Epithelial cell of prostate (primary cell): ENCODE measurements around the gene CLEC16A.
A peak's percentile ranks its signal among the peaks of the same experiment; 100 is the strongest.

Experiments used
- DNase-seq: peaks from one replicate; pipeline ENCODE4 v3.0.0-alpha.2; 2011; ENCODE audit warnings: low read depth, low spot score
- H3K27ac ChIP-seq: fragments of 450-650 bp; 2 replicates; pipeline ENCODE4 v1.5.1; 2017; ENCODE audit warnings: mild to moderate bottlenecking

Gene CLEC16A

DNA sequence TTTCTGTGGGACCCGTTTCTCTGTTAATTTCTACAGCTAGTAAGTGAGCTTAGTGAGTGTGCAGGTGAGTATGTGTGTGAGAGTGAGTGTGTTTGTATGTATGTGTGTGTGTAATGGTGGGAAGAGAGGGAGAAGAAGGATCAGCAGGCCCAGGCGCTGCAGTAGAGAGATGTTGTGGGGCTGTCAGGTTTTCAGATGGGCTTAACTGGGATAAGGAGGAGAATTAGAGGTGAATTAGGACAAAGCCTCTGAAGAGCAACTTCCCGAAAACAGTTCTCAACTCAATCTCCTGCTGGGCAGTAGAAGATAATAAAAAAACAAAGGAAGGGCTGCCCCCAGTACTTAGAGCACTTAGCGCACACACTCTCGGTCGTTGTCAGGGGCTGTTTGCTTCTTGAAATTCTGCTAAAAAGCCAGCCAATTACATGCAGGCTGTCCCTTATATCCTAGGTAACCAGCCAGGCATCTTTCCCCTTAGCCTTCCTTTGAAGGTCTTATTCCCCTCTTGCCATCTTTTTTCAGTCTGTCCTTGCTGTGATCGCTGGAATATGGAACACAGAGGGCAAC is 63.4 kb downstream of the CLEC16A start:
- no peak for DNase-seq
- H3K27ac ChIP-seq, result no peak overlapping the region

DNA sequence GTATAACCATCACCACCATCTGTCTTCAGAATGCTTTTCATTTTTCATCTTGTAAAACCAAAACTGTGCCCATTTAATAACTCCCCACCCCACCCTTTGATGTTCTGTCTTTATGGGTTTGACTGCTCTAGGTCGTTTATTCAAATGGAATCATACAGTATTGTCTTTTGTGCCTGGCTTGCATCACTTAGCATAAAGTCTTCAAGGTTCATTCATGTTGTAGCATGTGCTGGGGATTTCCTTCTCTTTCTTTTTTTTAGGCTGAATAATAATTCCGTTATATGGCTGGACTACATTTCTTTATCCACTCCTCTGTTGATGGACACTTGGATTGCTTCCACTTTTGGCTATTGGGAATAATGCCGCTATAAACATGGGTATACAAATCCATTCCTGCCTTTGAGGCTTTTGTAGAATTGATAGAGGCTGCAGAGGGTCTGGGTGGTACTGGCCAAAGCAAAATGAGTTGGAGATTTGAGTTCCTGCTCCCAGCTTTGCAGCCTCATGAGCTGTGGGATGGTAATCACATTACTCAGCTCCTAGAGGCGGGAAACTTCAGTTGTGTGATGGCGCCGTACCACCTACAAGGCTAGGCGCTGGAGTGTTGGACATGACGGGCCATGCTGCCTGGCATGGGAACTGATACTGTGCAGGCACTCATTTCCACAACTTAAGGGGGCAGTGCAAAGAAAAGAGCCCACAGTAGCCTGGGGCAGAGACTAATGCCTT is 64.8 kb downstream of the CLEC16A start:
- H3K27ac ChIP-seq, result peak overlapping the region; percentile 37
- DNase-seq, result no peak

DNA sequence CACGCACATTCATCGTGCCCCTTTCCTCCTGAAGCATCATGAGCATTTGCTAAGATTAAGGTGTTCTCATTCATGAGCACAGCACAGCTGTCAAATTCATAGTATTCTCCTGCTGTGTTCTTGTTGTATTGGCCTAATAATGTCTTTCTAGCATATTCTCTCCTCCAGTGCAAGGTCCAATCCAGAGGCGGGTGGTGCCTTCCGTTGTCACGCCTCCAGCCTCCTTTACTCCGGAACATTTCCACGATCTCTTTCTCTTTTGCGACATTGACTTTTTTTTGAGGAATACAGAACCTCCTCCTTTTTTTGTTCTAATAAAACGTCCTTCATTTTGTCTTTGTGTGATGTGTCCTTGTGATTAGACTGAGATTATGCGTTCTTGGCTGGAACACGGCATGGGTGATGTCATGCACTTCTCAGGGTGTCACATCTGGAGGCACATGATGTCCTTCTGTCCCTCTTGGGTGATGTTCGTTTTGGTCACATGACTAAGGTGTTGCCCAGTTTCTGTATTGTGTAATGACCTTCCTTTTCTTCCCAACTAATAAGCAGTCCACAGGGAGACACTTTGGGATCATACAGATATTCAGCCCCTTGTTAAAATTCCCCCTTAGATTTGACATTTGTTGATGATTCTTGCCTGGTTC is 66.3 kb downstream of the CLEC16A start:
- DNase-seq, result no peak
- no peak overlapping the region for H3K27ac ChIP-seq

- DNase-seq, result no peak
- H3K27ac ChIP-seq, result no peak overlapping the region
Measured at GRCh38 chr16:11011326-11011725, 67.0 kb downstream of the CLEC16A start.

DNA sequence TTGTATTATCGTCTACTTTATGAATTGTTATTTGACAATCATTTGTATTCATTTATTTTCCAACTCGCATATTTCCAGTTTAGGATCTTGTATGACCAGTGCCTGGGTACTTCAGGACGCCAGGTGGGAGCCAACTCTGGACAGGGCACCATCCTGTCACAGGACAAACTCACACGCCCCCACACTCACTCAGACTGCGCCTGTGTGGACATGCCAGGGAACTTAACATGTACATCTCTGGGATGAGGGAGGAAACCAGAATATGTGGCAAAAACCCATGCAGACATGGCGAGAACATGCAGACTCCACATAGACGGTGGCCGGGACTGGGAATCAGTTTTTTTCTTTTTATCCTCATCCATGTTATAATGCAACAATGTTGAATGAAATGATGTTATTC is 68.5 kb downstream of the CLEC16A start:
- DNase-seq, result no peak
- no peak overlapping the region for H3K27ac ChIP-seq

GRCh38 chr16:11014136-11014535 is 69.8 kb downstream of the CLEC16A start:
- DNase-seq, result no peak
- no peak overlapping the region for H3K27ac ChIP-seq

- H3K27ac ChIP-seq, result no peak overlapping the region
- DNase-seq, result no peak
Measured at GRCh38 chr16:11015076-11015475, 70.7 kb downstream of the CLEC16A start.

- no peak for DNase-seq
Measured at GRCh38 chr16:11015607-11016006, 71.2 kb downstream of the CLEC16A start.

DNA sequence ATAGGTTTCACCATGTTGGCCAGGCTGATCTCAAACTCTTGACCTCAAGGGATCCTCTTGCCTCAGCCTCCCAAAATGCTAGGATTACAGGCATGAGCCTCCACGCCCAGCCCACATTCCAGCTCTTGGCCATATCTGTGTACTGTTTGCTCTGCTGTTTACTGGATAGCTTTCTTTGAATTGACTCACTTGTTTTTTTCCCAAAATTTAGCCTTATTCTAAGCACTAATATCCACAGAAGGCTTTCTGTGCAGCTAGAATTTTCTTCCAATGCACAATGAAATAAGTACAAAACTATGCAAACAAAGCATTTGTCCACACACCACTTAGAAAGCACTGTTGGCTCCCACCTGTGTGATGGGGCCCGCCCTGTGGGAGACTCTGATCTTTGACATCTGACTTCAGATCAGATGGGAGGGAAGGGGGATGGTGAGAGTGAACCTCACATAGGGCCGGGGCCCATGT is 72.2 kb downstream of the CLEC16A start:
- no peak for DNase-seq
- H3K27ac ChIP-seq, result peak overlapping the region; percentile 66

More at GRCh38 chr16:11015607-11016006, 71.2 kb downstream of the CLEC16A start:
- H3K27ac ChIP-seq, result no peak overlapping the region

DNA sequence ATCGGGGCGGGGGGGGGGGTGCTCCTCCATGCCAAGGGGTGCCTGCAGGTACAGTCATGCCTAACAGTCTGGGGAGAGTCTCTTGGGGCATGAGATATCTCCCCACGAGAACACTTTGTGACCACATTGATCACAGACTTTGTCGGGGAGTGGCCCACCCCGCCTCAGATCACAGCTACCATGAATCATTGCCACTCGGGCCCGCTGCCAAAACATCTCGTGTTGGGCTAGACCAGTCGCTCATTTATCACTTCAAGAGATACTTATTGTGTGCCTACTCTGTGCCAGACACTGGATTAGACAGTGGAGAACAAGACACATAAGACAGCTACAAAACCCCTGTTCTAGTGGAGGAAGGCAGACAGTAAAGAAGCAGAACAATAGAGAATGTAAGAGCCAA is 72.6 kb downstream of the CLEC16A start:
- DNase-seq, result peak; percentile 69
- H3K27ac ChIP-seq, result peak overlapping the region; percentile 66

DNA sequence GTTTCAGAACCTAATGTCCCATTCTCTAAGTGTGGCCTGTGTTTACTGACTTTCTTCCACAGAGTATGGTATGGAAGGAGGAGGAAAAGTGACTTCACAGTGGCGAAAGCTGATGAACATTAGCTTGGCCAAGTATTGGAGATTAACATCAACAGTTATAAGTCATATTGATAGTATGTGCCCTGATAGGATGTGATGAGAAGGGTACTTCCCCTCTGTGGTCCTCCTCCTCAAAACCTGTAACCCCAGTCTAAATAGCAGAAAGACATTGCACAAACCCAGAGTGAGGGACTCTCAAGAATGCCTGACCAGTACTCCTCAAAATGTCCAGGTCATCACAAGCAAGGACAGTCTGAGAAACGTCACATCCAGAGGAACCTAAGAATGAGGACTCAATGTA is 73.1 kb downstream of the CLEC16A start:
- peak overlapping the region; percentile 66 for H3K27ac ChIP-seq
- no peak for DNase-seq

DNA sequence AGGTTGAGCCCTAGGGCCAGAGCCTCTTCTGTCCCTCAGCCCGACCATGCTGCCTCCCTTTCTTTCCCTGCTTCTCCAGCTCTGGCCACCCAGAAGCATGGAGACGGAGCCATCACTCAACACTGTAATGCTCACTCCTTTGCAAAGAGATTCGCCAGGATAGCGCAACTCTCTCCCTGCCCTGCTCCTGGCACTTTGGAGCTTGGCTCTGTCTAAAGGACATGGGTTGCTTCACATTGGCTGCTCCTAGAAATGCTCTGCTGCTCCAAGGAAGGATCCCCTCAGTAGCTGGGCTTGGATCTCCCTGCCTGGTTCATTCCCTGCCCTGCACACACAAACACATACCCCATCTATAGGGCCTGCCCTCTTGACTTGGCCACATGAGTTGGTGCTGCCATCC is 76.0 kb downstream of the CLEC16A start:
- no peak overlapping the region for H3K27ac ChIP-seq
- no peak for DNase-seq

DNA sequence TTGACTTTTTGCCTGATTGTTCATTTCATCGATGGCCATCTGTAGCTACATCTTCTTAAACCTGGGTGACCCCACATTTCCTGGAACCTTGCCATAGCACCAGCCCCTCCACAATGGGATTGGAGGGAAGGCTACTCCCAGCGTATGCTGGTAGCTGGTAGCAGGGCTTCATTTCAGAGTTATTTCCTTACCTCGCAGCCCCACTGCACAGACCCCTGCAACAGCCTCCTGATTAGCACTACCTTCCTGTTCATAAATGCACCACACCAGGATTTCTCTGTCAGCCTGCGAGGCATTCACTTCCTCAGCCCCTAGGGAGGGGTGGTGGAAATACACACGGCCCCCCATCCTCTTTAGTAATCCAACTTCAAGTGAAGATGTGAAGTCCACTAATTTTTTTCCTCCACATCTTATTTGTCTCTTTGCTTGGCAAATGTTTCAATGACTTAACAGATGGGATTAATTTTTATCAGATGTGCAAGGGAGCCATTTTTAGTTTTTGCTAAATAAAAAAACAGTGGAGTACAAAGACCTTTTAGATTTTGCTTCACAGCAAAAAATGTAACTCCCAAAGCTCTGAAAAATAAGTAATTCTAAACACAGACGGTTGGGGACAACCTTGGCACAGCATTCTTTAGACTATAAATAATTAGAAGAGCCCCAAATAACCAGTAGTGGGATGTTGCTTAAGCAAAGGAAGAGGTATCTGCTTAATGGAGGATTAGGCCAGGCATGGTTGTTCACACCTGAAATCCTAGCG is 76.6 kb downstream of the CLEC16A start:
- no peak for DNase-seq
- no peak overlapping the region for H3K27ac ChIP-seq

GRCh38 chr16:11022002-11022401 is 77.6 kb downstream of the CLEC16A start:
- DNase-seq, result no peak
- no peak overlapping the region for H3K27ac ChIP-seq

DNA sequence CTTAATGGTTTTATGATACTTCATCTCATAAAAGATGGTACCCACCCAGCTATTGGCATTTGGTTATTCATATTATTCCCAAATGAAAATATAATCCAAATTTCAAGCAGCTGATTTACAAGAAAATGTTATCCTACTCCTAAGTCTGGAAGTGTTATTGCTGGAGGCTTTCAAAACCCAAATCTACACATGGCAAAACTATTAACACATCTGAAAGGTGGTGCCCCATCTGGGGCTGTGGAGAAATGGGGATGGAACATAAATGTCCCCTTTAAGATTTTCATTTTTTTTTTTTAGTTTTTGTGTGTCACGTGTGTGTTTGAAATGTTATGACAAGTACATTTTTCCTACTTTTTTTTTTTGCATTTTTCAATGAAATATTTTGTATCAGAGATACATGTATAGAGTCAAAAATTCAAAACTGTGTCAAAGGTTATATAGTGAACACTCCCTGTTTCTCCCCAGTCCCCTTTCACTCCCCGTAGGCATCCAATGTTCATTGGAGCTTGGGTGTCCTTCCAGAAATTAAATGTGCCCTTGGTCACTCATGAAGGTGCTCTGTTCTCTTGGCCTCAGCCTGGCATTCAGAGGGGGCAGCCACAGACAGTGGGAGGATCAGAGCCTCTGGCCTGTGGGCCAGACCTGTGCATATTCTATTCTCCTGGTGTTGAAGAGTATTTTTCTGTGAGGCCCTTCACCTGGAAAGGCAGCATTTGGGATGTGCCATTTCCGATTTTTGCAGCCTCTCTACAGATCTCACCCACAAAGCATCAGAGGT is 79.1 kb downstream of the CLEC16A start:
- no peak overlapping the region for H3K27ac ChIP-seq
- no peak for DNase-seq

DNA sequence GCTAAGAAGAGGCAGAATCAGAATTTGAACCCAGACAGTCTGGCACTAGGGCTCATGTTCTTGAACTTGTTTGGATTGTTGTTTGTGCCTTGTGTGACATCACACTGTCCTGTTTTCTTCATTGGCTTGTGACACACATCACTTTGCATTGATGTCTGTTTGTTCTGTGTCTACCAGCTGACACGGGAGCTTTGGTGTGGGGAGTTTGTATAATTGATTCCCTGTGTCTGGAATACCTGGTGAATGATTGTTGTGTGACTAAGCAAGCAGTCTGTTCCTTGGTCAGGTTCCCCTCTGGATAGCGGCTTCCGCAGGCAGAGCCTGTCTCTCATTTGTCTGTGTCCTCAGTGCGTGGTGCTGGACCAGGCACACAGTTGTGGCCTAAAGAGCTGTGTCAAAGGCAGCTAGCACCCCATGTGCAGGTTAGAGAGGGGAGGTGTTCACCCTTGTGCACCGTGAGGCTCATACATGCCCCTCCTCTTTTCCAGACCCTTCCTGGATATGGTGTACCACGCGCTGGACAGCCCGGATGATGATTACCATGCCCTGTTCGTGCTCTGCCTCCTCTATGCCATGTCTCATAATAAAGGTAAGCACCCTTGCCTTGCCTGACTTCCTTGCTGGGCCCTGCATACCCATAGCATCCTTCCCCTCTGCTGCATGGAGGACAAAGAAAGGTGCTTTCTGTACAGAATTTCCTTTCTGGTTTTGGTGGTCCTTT is 80.1 kb downstream of the CLEC16A start:
- DNase-seq, result no peak
- H3K27ac ChIP-seq, result no peak overlapping the region

- no peak for DNase-seq
- no peak overlapping the region for H3K27ac ChIP-seq
Measured at GRCh38 chr16:11025120-11025531, 80.8 kb downstream of the CLEC16A start.

GRCh38 chr16:11029948-11030347 is 85.6 kb downstream of the CLEC16A start:
- H3K27ac ChIP-seq, result no peak overlapping the region
- DNase-seq, result no peak

- H3K27ac ChIP-seq, result no peak overlapping the region
- no peak for DNase-seq
Measured at GRCh38 chr16:11030990-11031510, 86.7 kb downstream of the CLEC16A start.
